ENCODE data around the gene ANOS1. TPM values are rescaled to one million over a fixed set of nuclear protein-coding genes. Genes with fewer than 3 reads are reported as not detected.
A peak's percentile ranks its signal among the peaks of the same experiment; 100 is the strongest.

The ANOS1 gene
- total RNA-seq, 1 experiment from 2014 or later: not detected

DNA sequence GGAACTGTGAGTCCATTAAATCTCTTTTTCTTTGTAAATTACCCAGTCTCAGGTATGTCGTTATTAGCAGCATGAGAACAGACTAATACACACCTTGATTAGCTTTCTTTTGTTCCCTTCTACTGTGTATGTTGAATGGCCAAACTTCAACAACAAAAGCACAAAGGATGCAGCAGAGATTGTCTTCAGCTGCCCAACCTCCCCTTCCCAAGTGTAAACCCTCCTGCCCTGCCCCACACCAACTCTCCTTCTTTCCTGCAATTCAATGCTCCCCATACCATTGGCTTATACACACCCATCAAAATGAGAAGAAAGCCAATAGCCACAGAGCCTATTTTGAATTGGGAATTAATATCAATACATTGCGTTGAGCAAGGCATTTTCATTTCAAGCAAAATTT, 27.8 kb downstream of the ANOS1 start:
- no peaks in the 10 kb centered on the region for H3K9me2 ChIP-seq (replicated peaks; ENCODE audit: insufficient read depth, low read length)
- no peaks in the 10 kb centered on the region for H4K20me1 ChIP-seq (ENCODE audit: insufficient read depth, low read depth, low read length)
- no peak overlapping the region for H3K27ac ChIP-seq (ENCODE audit: low read length)
- no peaks in the 10 kb centered on the region for H3K9me3 ChIP-seq (ENCODE audit: low read length)
- no peak for DNase-seq
- no peaks in the 10 kb centered on the region for H3K79me2 ChIP-seq (ENCODE audit: low read length)
- H3K4me3 ChIP-seq (ENCODE audit: low read length): no peak overlapping the region
- no peaks in the 10 kb centered on the region for H3K36me3 ChIP-seq (ENCODE audit: insufficient read depth, low read length)
- no peaks in the 10 kb centered on the region for H3K27me3 ChIP-seq (ENCODE audit: low read length)
- no peaks in the 10 kb centered on the region for H3K4me1 ChIP-seq (ENCODE audit: low read length)
- no peak overlapping the region for H3K9ac ChIP-seq (ENCODE audit: low read length)
- no peak overlapping the region for H2AFZ ChIP-seq (ENCODE audit: low read length)
- H3K4me2 ChIP-seq (ENCODE audit: low read depth, low read length, poor library complexity, severe bottlenecking): no peak overlapping the region

- Histone ChIP-seq H3K27me3 (ENCODE audit: low read length) (no peaks in the 10 kb centered on the region), H3K9ac (ENCODE audit: low read length) (no peak overlapping the region), H3K9me2 (replicated peaks; ENCODE audit: insufficient read depth, low read length) (no peaks in the 10 kb centered on the region), H3K4me3 (ENCODE audit: low read length) (no peak overlapping the region), H3K9me3 (ENCODE audit: low read length) (no peaks in the 10 kb centered on the region), H3K4me2 (ENCODE audit: low read depth, low read length, poor library complexity, severe bottlenecking) (no peak overlapping the region), H3K4me1 (ENCODE audit: low read length) (no peaks in the 10 kb centered on the region), H3K79me2 (ENCODE audit: low read length) (no peaks in the 10 kb centered on the region), H3K27ac (ENCODE audit: low read length) (no peak overlapping the region), H3K36me3 (ENCODE audit: insufficient read depth, low read length) (no peaks in the 10 kb centered on the region), H4K20me1 (ENCODE audit: insufficient read depth, low read depth, low read length) (no peaks in the 10 kb centered on the region), H2AFZ (ENCODE audit: low read length) (no peak overlapping the region)
- no peak for DNase-seq
Observed at GRCh38 chrX:8692871-8693270, 39.1 kb downstream of the ANOS1 start.

DNA sequence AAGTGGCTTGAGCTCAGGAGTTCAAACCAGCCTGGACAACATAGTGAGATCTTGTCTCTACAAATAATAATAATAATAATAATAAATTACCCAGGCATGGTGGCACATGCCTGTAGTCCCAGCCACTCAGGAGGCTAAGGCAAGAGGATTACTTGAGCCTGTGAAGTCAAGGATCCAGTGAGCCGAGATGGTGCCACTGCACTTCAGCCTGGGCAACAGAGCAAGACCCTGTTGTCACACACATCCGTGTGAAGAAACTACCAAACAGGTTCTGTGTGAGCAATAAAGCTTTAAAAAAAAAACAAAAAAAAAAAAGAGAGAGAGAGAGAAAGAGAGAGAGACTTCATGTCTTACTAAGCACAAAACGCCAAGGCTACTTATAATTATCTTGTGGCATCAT, 42.5 kb downstream of the ANOS1 start:
- H3K79me2 ChIP-seq (ENCODE audit: low read length): no peaks in the 10 kb centered on the region
- no peaks in the 10 kb centered on the region for H3K36me3 ChIP-seq (ENCODE audit: insufficient read depth, low read length)
- DNase-seq: no peak
- no peak overlapping the region for H2AFZ ChIP-seq (ENCODE audit: low read length)
- no peaks in the 10 kb centered on the region for H3K9me2 ChIP-seq (replicated peaks; ENCODE audit: insufficient read depth, low read length)
- no peak overlapping the region for H3K4me2 ChIP-seq (ENCODE audit: low read depth, low read length, poor library complexity, severe bottlenecking)
- no peaks in the 10 kb centered on the region for H4K20me1 ChIP-seq (ENCODE audit: insufficient read depth, low read depth, low read length)
- H3K9ac ChIP-seq (ENCODE audit: low read length): no peak overlapping the region
- H3K9me3 ChIP-seq (ENCODE audit: low read length): no peaks in the 10 kb centered on the region
- no peak overlapping the region for H3K4me3 ChIP-seq (ENCODE audit: low read length)
- no peaks in the 10 kb centered on the region for H3K27me3 ChIP-seq (ENCODE audit: low read length)
- no peak overlapping the region for H3K27ac ChIP-seq (ENCODE audit: low read length)
- peaks cover 3% of the 10 kb centered on the region for H3K4me1 ChIP-seq (ENCODE audit: low read length)

- Histone ChIP-seq H3K27ac (ENCODE audit: low read length) (no peak overlapping the region), H3K4me2 (ENCODE audit: low read depth, low read length, poor library complexity, severe bottlenecking) (no peak overlapping the region), H4K20me1 (ENCODE audit: insufficient read depth, low read depth, low read length) (0 out of 2 replicates have a peak, but pooled peaks cover 3% of the 10 kb centered on the region), H2AFZ (ENCODE audit: low read length) (no peak overlapping the region), H3K9ac (ENCODE audit: low read length) (no peak overlapping the region), H3K9me2 (replicated peaks; ENCODE audit: insufficient read depth, low read length) (no peaks in the 10 kb centered on the region), H3K4me3 (ENCODE audit: low read length) (no peak overlapping the region), H3K4me1 (ENCODE audit: low read length) (peaks cover 10% of the 10 kb centered on the region), H3K9me3 (ENCODE audit: low read length) (no peaks in the 10 kb centered on the region), H3K79me2 (ENCODE audit: low read length) (no peaks in the 10 kb centered on the region), H3K36me3 (ENCODE audit: insufficient read depth, low read length) (no peaks in the 10 kb centered on the region), H3K27me3 (ENCODE audit: low read length) (no peaks in the 10 kb centered on the region)
- no peak for DNase-seq
Observed at GRCh38 chrX:8688776-8689175, 43.2 kb downstream of the ANOS1 start.

- no peaks in the 10 kb centered on the region for H3K9me3 ChIP-seq (ENCODE audit: low read length)
- H3K27me3 ChIP-seq (ENCODE audit: low read length): no peaks in the 10 kb centered on the region
- H2AFZ ChIP-seq (ENCODE audit: low read length): no peak overlapping the region
- no peak overlapping the region for H3K4me3 ChIP-seq (ENCODE audit: low read length)
- no peaks in the 10 kb centered on the region for H3K36me3 ChIP-seq (ENCODE audit: insufficient read depth, low read length)
- no peak overlapping the region for H3K9ac ChIP-seq (ENCODE audit: low read length)
- H3K4me2 ChIP-seq (ENCODE audit: low read depth, low read length, poor library complexity, severe bottlenecking): peak overlapping the region; percentile 23
- peak; percentile 50 for DNase-seq
- H4K20me1 ChIP-seq (ENCODE audit: insufficient read depth, low read depth, low read length): 0 out of 2 replicates have a peak, but pooled peaks cover 3% of the 10 kb centered on the region
- H3K9me2 ChIP-seq (replicated peaks; ENCODE audit: insufficient read depth, low read length): no peaks in the 10 kb centered on the region
- no peak overlapping the region for H3K27ac ChIP-seq (ENCODE audit: low read length)
- H3K79me2 ChIP-seq (ENCODE audit: low read length): no peaks in the 10 kb centered on the region
- peaks cover 12% of the 10 kb centered on the region for H3K4me1 ChIP-seq (ENCODE audit: low read length)
Observed at GRCh38 chrX:8684201-8684965, 47.6 kb downstream of the ANOS1 start.

DNA sequence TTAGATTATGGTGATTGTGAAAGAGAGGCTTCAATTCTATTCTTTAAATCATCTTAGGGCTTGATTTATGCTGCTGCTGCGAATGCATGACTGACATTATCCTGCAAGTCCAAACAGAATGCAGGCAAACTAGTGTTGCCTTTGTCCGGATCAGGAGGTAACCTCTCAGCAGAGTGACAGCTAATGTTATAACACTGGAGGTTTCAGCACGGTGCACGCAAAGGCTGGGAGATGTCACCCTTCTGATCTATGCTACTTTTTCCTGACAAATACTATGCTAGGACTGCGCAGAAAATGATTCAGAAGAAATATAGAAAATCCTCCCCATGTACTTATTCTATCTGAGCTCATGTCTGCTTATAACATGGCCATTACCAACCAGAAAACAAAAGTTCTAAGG, 48.2 kb downstream of the ANOS1 start:
- H3K4me2 ChIP-seq (ENCODE audit: low read depth, low read length, poor library complexity, severe bottlenecking): peak overlapping the region; percentile 23
- no peak overlapping the region for H3K27ac ChIP-seq (ENCODE audit: low read length)
- no peak overlapping the region for H3K9ac ChIP-seq (ENCODE audit: low read length)
- no peaks in the 10 kb centered on the region for H3K27me3 ChIP-seq (ENCODE audit: low read length)
- no peaks in the 10 kb centered on the region for H3K79me2 ChIP-seq (ENCODE audit: low read length)
- H3K9me2 ChIP-seq (replicated peaks; ENCODE audit: insufficient read depth, low read length): no peaks in the 10 kb centered on the region
- no peaks in the 10 kb centered on the region for H3K9me3 ChIP-seq (ENCODE audit: low read length)
- no peak overlapping the region for H3K4me3 ChIP-seq (ENCODE audit: low read length)
- H3K36me3 ChIP-seq (ENCODE audit: insufficient read depth, low read length): no peaks in the 10 kb centered on the region
- H3K4me1 ChIP-seq (ENCODE audit: low read length): peaks cover 12% of the 10 kb centered on the region
- no peak overlapping the region for H2AFZ ChIP-seq (ENCODE audit: low read length)
- 0 out of 2 replicates have a peak, but pooled peaks cover 3% of the 10 kb centered on the region for H4K20me1 ChIP-seq (ENCODE audit: insufficient read depth, low read depth, low read length)
- DNase-seq: no peak

DNA sequence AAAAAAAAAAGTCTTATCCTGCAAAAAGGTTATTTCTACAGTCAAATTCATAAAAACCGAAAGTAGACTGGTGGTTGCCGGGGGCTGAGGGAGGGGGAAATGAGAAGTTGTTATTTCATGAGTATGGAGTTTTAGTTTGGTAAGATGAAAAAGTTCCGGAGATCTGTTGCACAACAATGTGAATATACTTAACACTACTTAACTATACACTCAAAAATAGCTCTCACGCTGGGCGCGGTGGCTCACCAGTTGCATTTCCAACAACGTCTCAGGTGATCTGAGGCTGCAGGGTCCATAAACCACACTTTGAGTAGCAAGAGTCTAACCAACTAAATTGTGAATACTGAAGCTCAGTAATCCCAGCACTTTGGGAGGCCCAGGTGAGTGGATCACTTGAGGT, 52.4 kb downstream of the ANOS1 start:
- H3K27me3 ChIP-seq (ENCODE audit: low read length): no peaks in the 10 kb centered on the region
- H3K79me2 ChIP-seq (ENCODE audit: low read length): no peaks in the 10 kb centered on the region
- no peak overlapping the region for H3K4me2 ChIP-seq (ENCODE audit: low read depth, low read length, poor library complexity, severe bottlenecking)
- H3K4me3 ChIP-seq (ENCODE audit: low read length): no peak overlapping the region
- DNase-seq: no peak
- no peak overlapping the region for H3K9ac ChIP-seq (ENCODE audit: low read length)
- H3K27ac ChIP-seq (ENCODE audit: low read length): no peak overlapping the region
- H4K20me1 ChIP-seq (ENCODE audit: insufficient read depth, low read depth, low read length): 0 out of 2 replicates have a peak, but pooled peaks cover 3% of the 10 kb centered on the region
- H3K4me1 ChIP-seq (ENCODE audit: low read length): peaks cover 10% of the 10 kb centered on the region
- H2AFZ ChIP-seq (ENCODE audit: low read length): no peak overlapping the region
- H3K9me2 ChIP-seq (replicated peaks; ENCODE audit: insufficient read depth, low read length): no peaks in the 10 kb centered on the region
- H3K36me3 ChIP-seq (ENCODE audit: insufficient read depth, low read length): no peaks in the 10 kb centered on the region
- H3K9me3 ChIP-seq (ENCODE audit: low read length): no peaks in the 10 kb centered on the region

GRCh38 chrX:8675006-8675630, 56.8 kb downstream of the ANOS1 start:
- Histone ChIP-seq H3K79me2 (ENCODE audit: low read length) (no peaks in the 10 kb centered on the region), H3K9me3 (ENCODE audit: low read length) (no peaks in the 10 kb centered on the region)

More at GRCh38 chrX:8675006-8675630, 56.8 kb downstream of the ANOS1 start:
- no peaks in the 10 kb centered on the region for H4K20me1 ChIP-seq (ENCODE audit: insufficient read depth, low read depth, low read length)
- no peak overlapping the region for H3K27ac ChIP-seq (ENCODE audit: low read length)
- no peaks in the 10 kb centered on the region for H3K36me3 ChIP-seq (ENCODE audit: insufficient read depth, low read length)
- H3K27me3 ChIP-seq (ENCODE audit: low read length): no peaks in the 10 kb centered on the region
- H3K4me3 ChIP-seq (ENCODE audit: low read length): no peak overlapping the region
- H3K9me2 ChIP-seq (replicated peaks; ENCODE audit: insufficient read depth, low read length): no peaks in the 10 kb centered on the region
- H3K4me2 ChIP-seq (ENCODE audit: low read depth, low read length, poor library complexity, severe bottlenecking): no peak overlapping the region
- H2AFZ ChIP-seq (ENCODE audit: low read length): no peak overlapping the region
- H3K9ac ChIP-seq (ENCODE audit: low read length): no peak overlapping the region
- H3K4me1 ChIP-seq (ENCODE audit: low read length): no peaks in the 10 kb centered on the region
- no peak for DNase-seq
